RWPE1 (cell line): ENCODE results near the gene PSMG2.
A peak's percentile ranks its signal among the peaks of the same experiment; 100 is the strongest.

Experiments used
- CTCF ChIA-PET: fragments of 350-600 bp; sonication (Branson Sonifier 250); formaldehyde crosslinking; extraction: SDS; loops from one replicate; lab custom pipeline; 2021; lab: Yijun Ruan, JAX
- POLR2A ChIA-PET: fragments of 400-600 bp; formaldehyde crosslinking; extraction: SDS; loops from one replicate; lab custom pipeline; 2020; ENCODE audit warnings: antibody characterized with exemption; ENCODE audit not compliant: low non-redundant PET; lab: Yijun Ruan, JAX
- DNase-seq: peaks from one replicate; pipeline ENCODE4 v3.0.0; 2012; ENCODE audit warnings: low spot score
- H3K27ac ChIP-seq: fragments of 450-650 bp; 2 replicates; pipeline ENCODE4 v1.5.1; 2017
- CTCF ChIP-seq: fragments of 450-650 bp; conservative IDR thresholded peaks from 2 replicates; pipeline ENCODE4 v1.5.1; 2017; ENCODE audit warnings: low read depth, mild to moderate bottlenecking

PSMG2 gene

GRCh38 chr18:12692206-12692605 is 10.6 kb upstream of the PSMG2 start:
- ChIA-PET POLR2A (interaction anchor here (1.1 kb wide), 1 partner anchor 11 kb away, joined by 5 read pairs; the partner anchor contains the start of gene PSMG2), CTCF (no interaction called here)
- no peak for TF ChIP-seq CTCF
- no peak for DNase-seq
- H3K27ac ChIP-seq = no peak overlapping the region

- no peak for DNase-seq
- H3K27ac ChIP-seq = no peak overlapping the region
- no peak for TF ChIP-seq CTCF
- CTCF ChIA-PET = interaction anchor here (0.6 kb wide), 1 partner anchor 16 kb away, joined by 4 read pairs; no protein-coding TSS in a partner anchor
- POLR2A ChIA-PET = no interaction called here
Measured at GRCh38 chr18:12694032-12694431, 8.8 kb upstream of the PSMG2 start.

GRCh38 chr18:12699747-12700146 is 3.1 kb upstream of the PSMG2 start:
- no peak overlapping the region for H3K27ac ChIP-seq
- ChIA-PET CTCF (interaction anchor here (0.5 to 0.7 kb wide), 2 partner anchors 29 to 86 kb away, joined by 3 to 4 read pairs; no protein-coding TSS in a partner anchor), POLR2A (no interaction called here)
- DNase-seq = no peak
- TF ChIP-seq CTCF = no peak

GRCh38 chr18:12701161-12701560 is 1.7 kb upstream of the PSMG2 start:
- TF ChIP-seq CTCF = no peak
- ChIA-PET POLR2A (interaction anchor here (0.6 kb wide), 1 partner anchor 161 kb away, joined by 11 read pairs; no protein-coding TSS in a partner anchor), CTCF (no interaction called here)
- no peak overlapping the region for H3K27ac ChIP-seq
- DNase-seq = no peak

- no peak for TF ChIP-seq CTCF
- peak overlapping the region; percentile 93 for H3K27ac ChIP-seq
- no peak for DNase-seq
- CTCF ChIA-PET = interaction anchor here (0.5 kb wide), 1 partner anchor 195 kb away, joined by 4 read pairs; no protein-coding TSS in a partner anchor
- POLR2A ChIA-PET = interaction anchor here (0.5 to 0.7 kb wide), 2 partner anchors 11 to 311 kb away, joined by 4 to 5 read pairs; no protein-coding TSS in a partner anchor
Measured at GRCh38 chr18:12703096-12703567, 290 bp downstream of the PSMG2 start.

GRCh38 chr18:12703664-12704063 is 822 bp downstream of the PSMG2 start:
- ChIA-PET POLR2A (no interaction called here), CTCF (no interaction called here)
- peak; percentile 26 for DNase-seq

More at GRCh38 chr18:12703664-12704063, 822 bp downstream of the PSMG2 start:
- TF ChIP-seq CTCF = no peak
- H3K27ac ChIP-seq = no peak overlapping the region
